ENCODE data around the gene ANO1.

DNA sequence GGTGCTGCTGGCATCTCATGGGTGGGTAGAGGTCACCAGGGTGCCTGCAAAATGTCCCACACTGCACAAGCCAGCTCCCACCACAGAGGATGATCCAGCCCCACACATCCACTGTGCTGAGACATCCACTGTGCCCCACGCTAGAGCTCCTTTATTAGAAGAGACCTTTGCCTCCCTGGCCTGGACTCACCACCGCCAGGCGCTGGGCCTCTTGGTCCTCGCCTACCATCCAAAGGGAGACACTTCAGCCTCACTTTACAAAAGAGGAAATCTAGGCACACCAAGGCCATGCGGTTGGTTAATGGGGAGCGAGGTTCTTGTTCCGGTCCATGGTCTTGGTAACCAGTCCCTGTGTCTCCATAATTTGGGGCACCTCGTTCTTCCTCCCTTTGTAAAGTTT, 3.4 kb upstream of the ANO1 start:
- TF ChIP-seq, protein P1, sequence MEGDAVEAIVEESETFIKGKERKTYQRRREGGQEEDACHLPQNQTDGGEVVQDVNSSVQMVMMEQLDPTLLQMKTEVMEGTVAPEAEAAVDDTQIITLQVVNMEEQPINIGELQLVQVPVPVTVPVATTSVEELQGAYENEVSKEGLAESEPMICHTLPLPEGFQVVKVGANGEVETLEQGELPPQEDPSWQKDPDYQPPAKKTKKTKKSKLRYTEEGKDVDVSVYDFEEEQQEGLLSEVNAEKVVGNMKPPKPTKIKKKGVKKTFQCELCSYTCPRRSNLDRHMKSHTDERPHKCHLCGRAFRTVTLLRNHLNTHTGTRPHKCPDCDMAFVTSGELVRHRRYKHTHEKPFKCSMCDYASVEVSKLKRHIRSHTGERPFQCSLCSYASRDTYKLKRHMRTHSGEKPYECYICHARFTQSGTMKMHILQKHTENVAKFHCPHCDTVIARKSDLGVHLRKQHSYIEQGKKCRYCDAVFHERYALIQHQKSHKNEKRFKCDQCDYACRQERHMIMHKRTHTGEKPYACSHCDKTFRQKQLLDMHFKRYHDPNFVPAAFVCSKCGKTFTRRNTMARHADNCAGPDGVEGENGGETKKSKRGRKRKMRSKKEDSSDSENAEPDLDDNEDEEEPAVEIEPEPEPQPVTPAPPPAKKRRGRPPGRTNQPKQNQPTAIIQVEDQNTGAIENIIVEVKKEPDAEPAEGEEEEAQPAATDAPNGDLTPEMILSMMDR (IDR thresholded peaks at IDR 0.05; ENCODE audit: low read length): no peak
- no peak for TF ChIP-seq EZH2 (IDR thresholded peaks at IDR 0.05; ENCODE audit: borderline replicate concordance, low read length)
